NCI-H446 treated with DMSO at 0.1 percent for 48 hours (cell line): ENCODE measurements around the gene RYR1.
"Not testable (repeated sequence)": the region's sequence is repeated elsewhere in the genome, so short reads cannot be mapped to it uniquely, and the experiment has no call there.

Experiments used
- DNase-seq: peaks from one replicate; lab custom pipeline; 2025; lab: John Stamatoyannopoulos, UW

The RYR1 gene

GRCh38 chr19:38616265-38616664 lies 182.8 kb downstream of the RYR1 start:
- no peak for DNase-seq

- no peak for DNase-seq
These were observed 183.8 kb downstream of the RYR1 start for GRCh38 chr19:38617283-38617763.

- no peak for DNase-seq
These were observed 184.5 kb downstream of the RYR1 start, which contains the start of gene MAP4K1 for GRCh38 chr19:38617764-38618589. Gene MAP4K1 (minus strand): TSS chr19:38617953. CDS start chr19:38617895, 58 bp downstream.

- DNase-seq = peak; percentile 98
These were observed 185.3 kb downstream of the RYR1 start, which contains the start of gene EIF3K for GRCh38 chr19:38618590-38619360. Gene EIF3K (plus strand): TSS chr19:38619188. CDS start chr19:38619269, 81 bp downstream.

- no peak for DNase-seq
These were observed 186.1 kb downstream of the RYR1 start for GRCh38 chr19:38619361-38620174.

- no peak for DNase-seq
These were observed 191.3 kb downstream of the RYR1 start for GRCh38 chr19:38624822-38625221.

- no peak for DNase-seq
These were observed 192.9 kb downstream of the RYR1 start for GRCh38 chr19:38626401-38626800.

GRCh38 chr19:38629568-38629967 lies 196.1 kb downstream of the RYR1 start:
- no peak for DNase-seq

- not testable (repeated sequence) for DNase-seq
These were observed 197.8 kb downstream of the RYR1 start for GRCh38 chr19:38631301-38631700.

GRCh38 chr19:38631811-38632475 lies 198.5 kb downstream of the RYR1 start:
- not testable (repeated sequence) for DNase-seq

- no peak for DNase-seq
These were observed 199.2 kb downstream of the RYR1 start for GRCh38 chr19:38632476-38633213.

- DNase-seq = no peak
These were observed 201.4 kb downstream of the RYR1 start for GRCh38 chr19:38634757-38635482.

GRCh38 chr19:38635483-38636399 lies 202.2 kb downstream of the RYR1 start:
- DNase-seq = no peak
